ENCODE results near the gene BLOC1S6.
"Not testable (repeated sequence)": the region's sequence is repeated elsewhere in the genome, so short reads cannot be mapped to it uniquely, and the experiment has no call there.

The BLOC1S6 gene

DNA sequence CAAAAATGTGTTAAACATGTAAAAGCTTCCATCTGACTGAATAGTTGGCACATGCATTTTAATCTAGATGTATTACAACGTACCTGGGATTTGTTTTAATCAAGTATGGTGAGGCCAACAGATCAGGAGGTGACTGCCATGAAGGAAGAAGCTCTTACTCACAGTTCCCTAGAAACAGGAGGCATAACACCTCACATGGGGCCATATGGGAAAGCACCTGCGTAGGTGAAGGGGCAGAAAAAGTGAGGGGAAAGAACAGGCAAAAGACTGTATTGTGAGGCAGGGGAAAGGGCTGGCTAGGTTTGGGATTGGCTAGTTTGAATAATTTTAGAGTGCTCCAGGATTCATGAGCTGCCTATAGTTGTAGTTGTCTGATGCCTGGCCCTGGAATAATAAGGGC, 57.3 kb downstream of the BLOC1S6 start:
- in situ Hi-C loops (cut with HindIII; ENCODE audit: low sequenced_read_pairs), result no loop called here

DNA sequence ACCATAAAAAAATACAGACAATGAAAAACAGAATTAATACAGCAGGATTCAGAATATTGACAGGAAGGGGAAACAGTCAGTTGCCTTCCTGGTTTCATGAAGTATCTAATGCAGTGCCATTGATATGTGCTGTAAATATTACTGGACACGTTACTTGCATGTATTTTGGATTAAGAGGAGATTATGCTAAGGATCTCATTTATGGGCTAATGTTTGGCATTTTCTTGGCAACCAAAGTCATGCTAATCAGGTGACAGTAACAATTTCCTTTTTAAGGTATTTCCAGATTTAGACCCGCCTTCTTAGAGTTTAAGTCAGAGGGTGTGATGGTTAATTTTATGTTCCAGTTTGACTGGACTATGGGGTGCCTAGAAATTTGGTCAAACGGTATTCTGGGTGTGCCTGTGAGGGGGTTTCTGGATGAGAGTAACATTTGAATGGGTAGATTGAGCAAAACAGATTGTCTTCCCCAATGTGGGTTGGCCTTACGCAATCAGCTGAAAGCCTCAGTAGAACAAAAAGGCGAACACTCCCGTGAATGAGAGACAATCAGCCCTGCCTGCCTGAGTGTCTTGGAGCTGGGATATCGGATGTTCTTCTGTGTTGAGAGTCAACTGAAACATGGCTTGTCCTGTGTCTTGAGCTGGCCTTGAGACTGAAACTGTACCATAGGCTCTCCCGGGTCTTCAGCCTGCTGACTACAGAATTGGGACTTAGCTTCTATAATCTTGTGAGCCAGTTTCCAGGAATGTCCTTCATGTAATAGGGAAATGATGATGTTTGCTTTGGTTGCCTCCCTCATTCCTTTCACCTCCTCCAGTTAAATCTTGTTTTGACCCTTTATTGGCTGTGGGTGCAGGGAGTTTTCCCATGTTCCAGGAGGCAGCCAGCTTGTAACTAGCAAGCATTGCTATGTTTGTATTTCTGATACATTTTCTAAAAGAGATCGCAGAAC, 58.1 kb downstream of the BLOC1S6 start:
- peak; percentile 57 for DNase-seq (ENCODE audit: low read depth, low spot score)
- no peak overlapping the region for H3K4me3 ChIP-seq (ENCODE audit: low read depth, low read length)
- TF ChIP-seq, protein P1, sequence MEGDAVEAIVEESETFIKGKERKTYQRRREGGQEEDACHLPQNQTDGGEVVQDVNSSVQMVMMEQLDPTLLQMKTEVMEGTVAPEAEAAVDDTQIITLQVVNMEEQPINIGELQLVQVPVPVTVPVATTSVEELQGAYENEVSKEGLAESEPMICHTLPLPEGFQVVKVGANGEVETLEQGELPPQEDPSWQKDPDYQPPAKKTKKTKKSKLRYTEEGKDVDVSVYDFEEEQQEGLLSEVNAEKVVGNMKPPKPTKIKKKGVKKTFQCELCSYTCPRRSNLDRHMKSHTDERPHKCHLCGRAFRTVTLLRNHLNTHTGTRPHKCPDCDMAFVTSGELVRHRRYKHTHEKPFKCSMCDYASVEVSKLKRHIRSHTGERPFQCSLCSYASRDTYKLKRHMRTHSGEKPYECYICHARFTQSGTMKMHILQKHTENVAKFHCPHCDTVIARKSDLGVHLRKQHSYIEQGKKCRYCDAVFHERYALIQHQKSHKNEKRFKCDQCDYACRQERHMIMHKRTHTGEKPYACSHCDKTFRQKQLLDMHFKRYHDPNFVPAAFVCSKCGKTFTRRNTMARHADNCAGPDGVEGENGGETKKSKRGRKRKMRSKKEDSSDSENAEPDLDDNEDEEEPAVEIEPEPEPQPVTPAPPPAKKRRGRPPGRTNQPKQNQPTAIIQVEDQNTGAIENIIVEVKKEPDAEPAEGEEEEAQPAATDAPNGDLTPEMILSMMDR (IDR thresholded peaks at IDR 0.05; ENCODE audit: low read depth, low read length), result no peak
- in situ Hi-C loops (cut with HindIII; ENCODE audit: low sequenced_read_pairs), result no loop called here

More for the DNA sequence above, 57.3 kb downstream of the BLOC1S6 start:
- DNase-seq (ENCODE audit: low read depth, low spot score), result no peak
- TF ChIP-seq, protein P1 (IDR thresholded peaks at IDR 0.05; ENCODE audit: low read depth, low read length), result no peak
- no peak overlapping the region for H3K4me3 ChIP-seq (ENCODE audit: low read depth, low read length)

- TF ChIP-seq, protein P1 (IDR thresholded peaks at IDR 0.05; ENCODE audit: low read depth, low read length), result no peak
- peak; percentile 16 for DNase-seq (ENCODE audit: low read depth, low spot score)
- in situ Hi-C loops (cut with HindIII; ENCODE audit: low sequenced_read_pairs), result no loop called here
- no peak overlapping the region for H3K4me3 ChIP-seq (ENCODE audit: low read depth, low read length)
Observed at GRCh38 chr15:45646220-45646619, 59.0 kb downstream of the BLOC1S6 start.

DNA sequence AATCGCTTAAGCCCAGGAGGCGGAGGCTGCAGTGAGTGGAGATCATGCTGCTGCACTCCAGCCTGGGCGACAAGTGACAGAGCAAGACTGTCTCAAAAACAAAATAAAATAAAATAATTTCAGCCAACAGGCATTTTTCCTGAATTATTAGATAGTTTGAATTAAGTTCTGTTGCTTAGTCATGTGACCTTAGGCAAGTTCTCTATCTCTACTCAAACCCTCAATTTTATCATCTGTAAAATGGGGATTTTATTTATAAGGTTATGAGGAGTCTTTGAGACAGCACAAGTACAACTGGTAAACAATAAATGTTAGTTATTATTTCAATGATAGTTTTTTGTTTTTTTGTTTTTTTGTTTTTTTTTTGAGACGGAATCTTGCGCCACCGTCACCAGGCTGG, 60.6 kb downstream of the BLOC1S6 start:
- in situ Hi-C loops (cut with HindIII; ENCODE audit: low sequenced_read_pairs), result no loop called here
- no peak overlapping the region for H3K4me3 ChIP-seq (ENCODE audit: low read depth, low read length)

DNA sequence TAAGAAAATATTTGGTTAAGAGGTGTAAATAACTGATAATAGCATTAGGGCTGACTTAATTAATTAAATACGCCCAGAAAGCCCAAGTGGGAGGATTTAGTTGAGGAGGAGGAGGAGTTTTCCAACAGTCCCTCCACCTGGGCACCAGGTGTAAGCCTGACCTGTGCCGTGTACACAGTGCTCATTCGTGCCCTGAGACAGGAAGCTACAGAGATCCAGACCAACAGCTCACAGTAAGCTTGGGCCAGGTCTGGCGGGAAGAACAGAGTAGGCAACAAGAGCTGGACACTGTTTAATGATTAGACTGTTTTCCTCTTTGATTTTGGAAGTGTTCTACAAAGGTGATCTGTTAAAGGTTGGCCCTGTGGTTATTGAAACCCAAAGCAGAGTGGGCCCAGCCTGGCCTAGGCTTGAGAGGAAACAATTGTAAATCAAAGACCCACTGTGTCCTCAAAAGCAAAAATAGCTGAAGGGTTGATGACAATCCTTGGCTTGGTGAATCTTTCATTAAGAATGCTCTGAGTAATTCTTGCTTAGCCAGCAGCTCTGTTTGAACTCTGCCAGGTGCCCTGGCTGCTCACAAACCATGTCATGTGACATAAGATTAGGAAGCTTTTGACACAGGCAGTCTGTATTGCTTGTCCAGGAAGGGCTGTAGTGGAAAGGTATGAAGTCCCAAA, 61.5 kb downstream of the BLOC1S6 start:
- in situ Hi-C loops (cut with HindIII; ENCODE audit: low sequenced_read_pairs), result no loop called here
- H3K4me3 ChIP-seq (ENCODE audit: low read depth, low read length), result no peak overlapping the region
- peak; percentile 57 for DNase-seq (ENCODE audit: low read depth, low spot score)
- TF ChIP-seq, protein P1 (IDR thresholded peaks at IDR 0.05; ENCODE audit: low read depth, low read length), result no peak

More for the DNA sequence above, 60.6 kb downstream of the BLOC1S6 start:
- TF ChIP-seq, protein P1 (IDR thresholded peaks at IDR 0.05; ENCODE audit: low read depth, low read length), result no peak
- DNase-seq (ENCODE audit: low read depth, low spot score), result no peak

DNA sequence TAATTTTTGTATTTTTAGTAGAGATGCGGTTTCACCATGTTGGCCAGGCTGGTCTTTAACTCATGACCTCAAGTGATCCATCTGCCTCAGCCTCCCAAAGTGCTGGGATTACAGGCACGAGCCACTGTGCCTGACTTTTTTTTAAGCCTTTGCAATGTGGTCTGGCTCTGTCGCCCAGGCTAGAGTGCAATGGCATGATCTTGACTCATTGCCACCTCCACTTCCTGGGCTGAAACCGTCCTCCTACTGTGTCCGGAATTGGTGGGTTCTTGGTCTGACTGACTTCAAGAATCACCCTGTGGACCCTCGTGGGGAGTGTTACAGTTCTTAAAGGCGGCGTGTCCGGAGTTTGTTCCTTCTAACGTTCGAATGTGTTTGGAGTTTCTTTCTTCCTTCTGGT, 62.8 kb downstream of the BLOC1S6 start:
- H3K4me3 ChIP-seq (ENCODE audit: low read depth, low read length); in situ Hi-C loops (cut with HindIII; ENCODE audit: low sequenced_read_pairs); DNase-seq (ENCODE audit: low read depth, low spot score): not testable (repeated sequence)
